Upper lobe of right lung (tissue), 1 donor: Measurements from ENCODE around the gene RNF151. TPM values are rescaled to one million over a fixed set of nuclear protein-coding genes. Genes with fewer than 3 reads are reported as not detected.
A peak's percentile ranks its signal among the peaks of the same experiment; 100 is the strongest.

ENCODE experiments used
- ATAC-seq: fragments of 200-7000 bp; cut with Tn5 transposase; one replicate; pipeline ENCODE4 v1.9.1; 2020; ENCODE audit warnings: mild to moderate bottlenecking, moderate library complexity
- DNase-seq: peaks from one replicate; pipeline ENCODE4 v3.0.0-alpha.2; 2020
- H3K27ac ChIP-seq: fragments of 200-600 bp; one replicate; pipeline ENCODE4 v1.8.0; 2022
- H3K27me3 ChIP-seq: fragments of 200-600 bp; one replicate; pipeline ENCODE4 v1.8.0; 2022; ENCODE audit warnings: mild to moderate bottlenecking
- H3K36me3 ChIP-seq: fragments of 200-600 bp; one replicate; pipeline ENCODE4 v1.8.0; 2022
- H3K4me1 ChIP-seq: fragments of 200-600 bp; one replicate; pipeline ENCODE4 v1.8.0; 2022
- H3K4me3 ChIP-seq: fragments of 200-600 bp; one replicate; pipeline ENCODE4 v1.8.0; 2022; ENCODE audit warnings: mild to moderate bottlenecking
- H3K9me3 ChIP-seq: fragments of 200-600 bp; one replicate; pipeline ENCODE4 v1.8.0; 2022
- intact Hi-C: fragments of 100-400 bp; cut with DNase I; formaldehyde crosslinking; loops from one replicate; pipeline ENCODE4 v1.11.0; 2022
- long read RNA-seq: library from polyadenylated mRNA; unstranded; transcript quantifications from one replicate; pipeline ENCODE4 v2.0.0, GENCODE V29; 2021
- total RNA-seq: library from RNA; stranded (reverse); fragmentation: NEBNext Ultra II Directional; extraction: Animal tissue kit (Norgen Biotek cat#: 25700); gene quantifications from one replicate; pipeline ENCODE4 v1.2.1, GENCODE V29; 2021
- TF ChIP-seq, protein P1 (sequence below): fragments of 200-600 bp; IDR thresholded peaks from one replicate; pipeline ENCODE4 v1.8.0; 2022; ENCODE audit warnings: antibody characterized with exemption
- donor health status: DM: no; HTN: yes; CAD: no; lungs with severe emphysema.

RNF151 gene, protein sequence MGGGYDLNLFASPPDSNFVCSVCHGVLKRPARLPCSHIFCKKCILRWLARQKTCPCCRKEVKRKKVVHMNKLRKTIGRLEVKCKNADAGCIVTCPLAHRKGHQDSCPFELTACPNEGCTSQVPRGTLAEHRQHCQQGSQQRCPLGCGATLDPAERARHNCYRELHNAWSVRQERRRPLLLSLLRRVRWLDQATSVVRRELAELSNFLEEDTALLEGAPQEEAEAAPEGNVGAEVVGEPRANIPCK
- not detected for total RNA-seq
- long read RNA-seq, result 0 reads

DNA sequence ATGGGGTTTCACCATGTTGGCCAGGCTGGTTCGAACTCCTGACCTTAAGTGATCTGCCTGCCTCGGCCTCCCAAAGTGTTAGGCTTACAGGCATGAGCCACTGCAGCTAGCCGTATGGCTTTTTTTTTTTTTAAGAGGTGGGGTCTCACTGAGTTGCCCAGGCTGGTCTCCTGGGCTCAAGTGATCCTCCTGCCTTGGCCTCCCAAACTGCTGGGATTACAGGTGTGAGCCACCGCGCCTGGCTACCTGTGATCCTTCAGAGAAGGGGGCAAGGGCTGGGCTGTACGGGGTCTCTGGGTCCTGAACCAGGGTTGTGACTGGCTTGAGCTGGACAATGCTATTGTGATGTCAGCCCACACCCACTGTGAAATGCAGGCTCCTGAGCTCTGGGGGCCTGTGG, at the start of gene RNF151:
RNF151 (plus strand) TSS at position 397 of the 400 bp plus-strand sequence. CDS start 26 bp downstream, outside the sequence.
- Histone ChIP-seq H3K27ac (peak within 1 kb of the TSS; percentile 98), H3K27me3 (no peaks in the 10 kb centered on the region), H3K4me1 (peaks cover 19% of the 10 kb centered on the region), H3K9me3 (no peaks in the 10 kb centered on the region), H3K4me3 (peak within 1 kb of the TSS; percentile 75), H3K36me3 (peaks cover 16% of the 10 kb centered on the region)
- DNase-seq, result no peak
- TF ChIP-seq, protein P1, sequence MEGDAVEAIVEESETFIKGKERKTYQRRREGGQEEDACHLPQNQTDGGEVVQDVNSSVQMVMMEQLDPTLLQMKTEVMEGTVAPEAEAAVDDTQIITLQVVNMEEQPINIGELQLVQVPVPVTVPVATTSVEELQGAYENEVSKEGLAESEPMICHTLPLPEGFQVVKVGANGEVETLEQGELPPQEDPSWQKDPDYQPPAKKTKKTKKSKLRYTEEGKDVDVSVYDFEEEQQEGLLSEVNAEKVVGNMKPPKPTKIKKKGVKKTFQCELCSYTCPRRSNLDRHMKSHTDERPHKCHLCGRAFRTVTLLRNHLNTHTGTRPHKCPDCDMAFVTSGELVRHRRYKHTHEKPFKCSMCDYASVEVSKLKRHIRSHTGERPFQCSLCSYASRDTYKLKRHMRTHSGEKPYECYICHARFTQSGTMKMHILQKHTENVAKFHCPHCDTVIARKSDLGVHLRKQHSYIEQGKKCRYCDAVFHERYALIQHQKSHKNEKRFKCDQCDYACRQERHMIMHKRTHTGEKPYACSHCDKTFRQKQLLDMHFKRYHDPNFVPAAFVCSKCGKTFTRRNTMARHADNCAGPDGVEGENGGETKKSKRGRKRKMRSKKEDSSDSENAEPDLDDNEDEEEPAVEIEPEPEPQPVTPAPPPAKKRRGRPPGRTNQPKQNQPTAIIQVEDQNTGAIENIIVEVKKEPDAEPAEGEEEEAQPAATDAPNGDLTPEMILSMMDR, result no peak
- intact Hi-C loops, result no loop called here
- no peak for ATAC-seq

- Histone ChIP-seq H3K27me3 (peaks cover 78% of the 10 kb centered on the region), H3K27ac (no peak overlapping the region), H3K36me3 (no peaks in the 10 kb centered on the region), H3K4me1 (peaks cover 5% of the 10 kb centered on the region), H3K4me3 (no peak overlapping the region), H3K9me3 (no peaks in the 10 kb centered on the region)
- DNase-seq (no peak), ATAC-seq (no peak)
- intact Hi-C loops, result no loop called here
- TF ChIP-seq, protein P1, result no peak
Observed at GRCh38 chr16:1917056-1917664, 49.5 kb upstream of the RNF151 start.

GRCh38 chr16:1917665-1918350, 48.8 kb upstream of the RNF151 start:
- no peak overlapping the region for H3K4me3 ChIP-seq
- no peak for ATAC-seq
- peak; percentile 57 for DNase-seq
- peaks cover 84% of the 10 kb centered on the region for H3K27me3 ChIP-seq
- no peaks in the 10 kb centered on the region for H3K36me3 ChIP-seq
- intact Hi-C loops, result no loop called here
- H3K4me1 ChIP-seq, result peaks cover 5% of the 10 kb centered on the region
- H3K27ac ChIP-seq, result no peak overlapping the region
- H3K9me3 ChIP-seq, result no peaks in the 10 kb centered on the region
- TF ChIP-seq, protein P1, result no peak

GRCh38 chr16:1918351-1919326, 48.0 kb upstream of the RNF151 start, which contains the start of gene HS3ST6:
TSS of gene HS3ST6 (minus strand) at chr16:1918415. CDS start at chr16:1918323, 92 bp downstream.
- no peaks in the 10 kb centered on the region for H3K9me3 ChIP-seq
- H3K27ac ChIP-seq, result no peak within 1 kb of the TSS
- intact Hi-C loops, result no loop called here
- H3K27me3 ChIP-seq, result peaks cover 86% of the 10 kb centered on the region
- no peaks in the 10 kb centered on the region for H3K36me3 ChIP-seq
- TF ChIP-seq, protein P1, result no peak
- DNase-seq (no peak), ATAC-seq (no peak)
- peaks cover 3% of the 10 kb centered on the region for H3K4me1 ChIP-seq
- no peak within 1 kb of the TSS for H3K4me3 ChIP-seq
